LHCN-M2 (cell line): ENCODE measurements around the gene FGFR2. TPM values are rescaled to one million over a fixed set of nuclear protein-coding genes. Genes with fewer than 3 reads are reported as not detected.

ENCODE experiments used
- DNase-seq: peaks from one replicate; pipeline ENCODE4 v3.0.0-alpha.2; 2012; ENCODE audit warnings: low read depth
- total RNA-seq: library from RNA; depleted of rRNA; stranded (reverse); fragments of >200 nt; gene quantifications from 2 replicates; pipeline ENCODE4 v1.2.3, GENCODE V29; 2014

FGFR2 gene
- total RNA-seq, 1 experiment from 2014 or later: not detected

GRCh38 chr10:121453160-121453559 lies 145.1 kb downstream of the FGFR2 start:
- DNase-seq: no peak

GRCh38 chr10:121452581-121452980 lies 145.7 kb downstream of the FGFR2 start:
- DNase-seq: no peak

- no peak for DNase-seq
These were observed 148.0 kb downstream of the FGFR2 start for GRCh38 chr10:121450247-121450646.

GRCh38 chr10:121449482-121449924 lies 148.7 kb downstream of the FGFR2 start:
- no peak for DNase-seq

- no peak for DNase-seq
These were observed 149.3 kb downstream of the FGFR2 start for GRCh38 chr10:121448766-121449421.

- no peak for DNase-seq
These were observed 153.6 kb downstream of the FGFR2 start for GRCh38 chr10:121444520-121445165.

- no peak for DNase-seq
These were observed 155.9 kb downstream of the FGFR2 start for GRCh38 chr10:121442086-121442935.

- DNase-seq: no peak
These were observed 157.8 kb downstream of the FGFR2 start for GRCh38 chr10:121440461-121440860.

- DNase-seq: no peak
These were observed 159.9 kb downstream of the FGFR2 start for GRCh38 chr10:121438333-121438732.

- DNase-seq: no peak
These were observed 160.6 kb downstream of the FGFR2 start for GRCh38 chr10:121437596-121437995.

- no peak for DNase-seq
These were observed 161.5 kb downstream of the FGFR2 start for GRCh38 chr10:121436630-121437341.

GRCh38 chr10:121436281-121436629 lies 162.0 kb downstream of the FGFR2 start:
- DNase-seq: no peak

- no peak for DNase-seq
These were observed 163.0 kb downstream of the FGFR2 start for GRCh38 chr10:121435099-121435875.

GRCh38 chr10:121433965-121434364 lies 164.3 kb downstream of the FGFR2 start:
- DNase-seq: no peak

- no peak for DNase-seq
These were observed 169.4 kb downstream of the FGFR2 start for GRCh38 chr10:121428867-121429266.
